DMS53 (cell line): Measurements from ENCODE around the gene FAM131B.

Experiments used
- DNase-seq: peaks from one replicate; lab custom pipeline; 2025; lab: John Stamatoyannopoulos, UW

FAM131B gene

DNA sequence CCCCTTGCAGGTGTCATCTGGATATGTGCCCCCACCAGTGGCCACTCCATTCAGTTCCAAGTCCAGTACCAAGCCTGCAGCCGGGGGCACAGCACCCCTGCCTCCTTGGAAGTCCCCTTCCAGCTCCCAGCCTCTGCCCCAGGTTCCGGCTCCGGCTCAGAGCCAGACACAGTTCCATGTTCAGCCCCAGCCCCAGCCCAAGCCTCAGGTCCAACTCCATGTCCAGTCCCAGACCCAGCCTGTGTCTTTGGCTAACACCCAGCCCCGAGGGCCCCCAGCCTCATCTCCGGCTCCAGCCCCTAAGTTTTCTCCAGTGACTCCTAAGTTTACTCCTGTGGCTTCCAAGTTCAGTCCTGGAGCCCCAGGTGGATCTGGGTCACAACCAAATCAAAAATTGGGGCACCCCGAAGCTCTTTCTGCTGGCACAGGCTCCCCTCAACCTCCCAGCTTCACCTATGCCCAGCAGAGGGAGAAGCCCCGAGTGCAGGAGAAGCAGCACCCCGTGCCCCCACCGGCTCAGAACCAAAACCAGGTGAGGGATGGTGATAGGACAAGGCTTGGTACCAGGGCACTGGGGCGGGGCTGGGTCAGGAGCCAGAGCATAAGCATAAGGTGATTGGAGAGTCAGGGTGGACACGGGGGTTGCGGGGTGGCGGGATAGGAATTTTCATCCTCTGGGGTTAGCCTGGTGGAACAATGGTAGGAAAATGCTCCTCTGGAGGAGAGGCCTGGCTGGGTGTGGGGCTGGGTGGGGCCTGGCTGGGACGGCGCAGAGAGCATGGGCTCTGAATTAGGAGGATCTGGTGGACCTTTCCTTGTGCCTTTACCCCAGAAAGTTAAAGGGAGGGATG is 20.5 kb upstream of the FAM131B start:
- DNase-seq, result no peak

DNA sequence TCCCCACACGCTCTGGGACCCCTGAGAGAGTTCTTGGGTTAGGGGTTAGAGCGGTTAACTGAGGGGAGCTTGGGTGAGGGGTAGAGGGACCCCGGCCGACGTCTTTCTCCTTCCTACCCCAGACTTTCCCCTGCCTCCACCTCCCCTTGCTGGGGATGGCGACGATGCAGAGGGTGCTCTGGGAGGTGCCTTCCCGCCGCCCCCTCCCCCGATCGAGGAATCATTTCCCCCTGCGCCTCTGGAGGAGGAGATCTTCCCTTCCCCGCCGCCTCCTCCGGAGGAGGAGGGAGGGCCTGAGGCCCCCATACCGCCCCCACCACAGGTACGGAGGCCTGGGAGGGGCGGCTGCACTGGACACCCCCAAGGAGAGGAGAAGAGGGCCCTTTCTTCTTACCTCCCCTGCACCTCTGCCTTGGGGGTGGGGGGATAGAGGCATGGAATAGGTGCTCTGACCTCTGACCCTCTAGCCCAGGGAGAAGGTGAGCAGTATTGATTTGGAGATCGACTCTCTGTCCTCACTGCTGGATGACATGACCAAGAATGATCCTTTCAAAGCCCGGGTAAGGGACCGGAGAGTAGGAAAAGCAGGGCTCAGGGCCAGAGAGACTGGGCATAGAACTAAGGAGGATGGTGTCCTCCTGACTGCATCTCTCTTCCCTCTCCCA is 19.7 kb upstream of the FAM131B start:
- DNase-seq, result peak; percentile 25

DNA sequence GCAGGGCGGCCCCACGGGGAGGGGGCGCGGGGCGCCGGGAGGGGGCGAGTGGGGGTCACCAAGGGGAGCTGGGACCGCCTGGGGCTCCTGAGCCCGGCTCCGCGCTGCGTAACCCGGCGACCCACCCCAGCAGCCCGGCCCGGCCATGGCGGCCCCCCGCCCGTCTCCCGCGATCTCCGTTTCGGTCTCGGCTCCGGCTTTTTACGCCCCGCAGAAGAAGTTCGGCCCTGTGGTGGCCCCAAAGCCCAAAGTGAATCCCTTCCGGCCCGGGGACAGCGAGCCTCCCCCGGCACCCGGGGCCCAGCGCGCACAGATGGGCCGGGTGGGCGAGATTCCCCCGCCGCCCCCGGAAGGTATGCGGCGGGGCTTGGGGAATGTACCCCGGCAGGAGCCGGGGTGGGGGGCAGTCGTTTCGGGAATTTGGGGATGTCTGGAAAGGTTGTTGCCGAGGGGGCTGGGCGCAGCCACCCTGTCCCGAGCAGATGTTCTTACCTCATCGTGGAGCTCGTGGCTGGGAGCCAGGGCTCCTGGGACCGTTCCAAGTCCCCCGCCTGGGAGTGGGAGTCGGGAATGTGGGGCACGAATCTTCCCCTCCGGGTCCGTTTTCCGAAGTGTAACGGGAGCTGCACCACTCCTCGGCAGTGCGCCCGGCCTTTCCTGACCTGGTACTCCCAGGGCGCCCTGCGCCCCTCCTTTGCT is 19.1 kb upstream of the FAM131B start:
- peak; percentile 74 for DNase-seq

DNA sequence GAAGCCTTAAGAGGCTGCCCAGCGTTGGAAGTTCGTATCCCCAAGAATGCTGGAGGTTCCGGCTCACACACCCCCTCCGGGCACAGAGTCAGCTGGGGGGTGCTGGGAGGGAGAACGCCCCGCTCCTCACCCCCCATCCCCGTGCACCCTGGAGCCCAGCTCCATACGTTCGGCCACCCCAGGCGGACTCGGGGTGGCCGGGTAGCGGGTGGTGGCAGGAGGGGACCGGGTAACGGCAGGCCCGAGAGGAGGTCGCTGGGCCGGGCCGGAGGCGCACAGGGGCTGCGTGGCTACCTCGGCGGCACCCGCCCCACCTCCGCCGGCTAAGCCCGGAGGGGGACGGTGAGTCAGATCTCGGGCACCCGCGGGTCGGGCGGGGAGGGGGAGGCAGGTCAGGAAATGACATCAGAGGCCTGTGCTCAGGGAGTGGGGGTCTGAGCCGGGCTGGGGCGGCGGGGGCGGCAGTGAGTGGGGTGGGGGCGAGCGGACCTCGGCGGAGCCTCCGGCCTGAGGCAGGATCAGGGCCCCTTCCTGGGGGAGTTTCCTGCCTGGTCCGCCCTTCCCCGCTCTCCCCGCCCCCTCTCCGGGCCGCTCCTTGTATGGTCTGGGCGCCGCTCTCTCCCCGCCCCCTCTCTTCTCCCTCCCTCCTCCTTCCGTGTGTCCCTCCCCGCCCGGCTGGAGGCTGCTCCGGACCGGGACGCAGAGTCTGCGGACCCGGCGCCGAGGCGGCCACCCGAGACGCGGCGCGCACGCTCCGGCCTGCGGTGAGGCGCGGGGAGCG is 18.3 kb upstream of the FAM131B start, which contains the start of gene ZYX:
Gene ZYX (plus strand): TSS at position 700 of the 781 bp plus-strand sequence. CDS start 227 bp downstream, outside the sequence.
- DNase-seq, result peak; percentile 97

DNA sequence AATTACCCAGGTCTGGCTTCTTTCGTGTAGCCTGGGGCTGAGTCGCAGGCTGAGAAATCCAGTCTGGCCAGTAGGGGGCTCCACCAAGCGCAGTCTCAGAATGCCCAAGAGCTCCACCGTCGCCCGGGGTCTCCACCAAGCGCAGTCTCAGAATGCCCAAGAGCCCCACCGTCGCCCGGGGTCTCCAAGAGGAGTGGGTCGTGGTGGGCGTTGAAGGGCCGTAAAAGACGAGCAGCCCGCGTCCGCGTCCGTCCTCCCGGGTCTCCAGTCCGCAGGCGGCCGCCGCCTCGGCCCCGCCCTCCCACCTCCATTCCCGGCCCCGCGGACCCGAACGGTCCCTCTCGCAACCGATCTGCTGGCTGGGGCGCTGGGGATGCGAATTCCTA is 17.7 kb upstream of the FAM131B start:
- peak; percentile 92 for DNase-seq

DNA sequence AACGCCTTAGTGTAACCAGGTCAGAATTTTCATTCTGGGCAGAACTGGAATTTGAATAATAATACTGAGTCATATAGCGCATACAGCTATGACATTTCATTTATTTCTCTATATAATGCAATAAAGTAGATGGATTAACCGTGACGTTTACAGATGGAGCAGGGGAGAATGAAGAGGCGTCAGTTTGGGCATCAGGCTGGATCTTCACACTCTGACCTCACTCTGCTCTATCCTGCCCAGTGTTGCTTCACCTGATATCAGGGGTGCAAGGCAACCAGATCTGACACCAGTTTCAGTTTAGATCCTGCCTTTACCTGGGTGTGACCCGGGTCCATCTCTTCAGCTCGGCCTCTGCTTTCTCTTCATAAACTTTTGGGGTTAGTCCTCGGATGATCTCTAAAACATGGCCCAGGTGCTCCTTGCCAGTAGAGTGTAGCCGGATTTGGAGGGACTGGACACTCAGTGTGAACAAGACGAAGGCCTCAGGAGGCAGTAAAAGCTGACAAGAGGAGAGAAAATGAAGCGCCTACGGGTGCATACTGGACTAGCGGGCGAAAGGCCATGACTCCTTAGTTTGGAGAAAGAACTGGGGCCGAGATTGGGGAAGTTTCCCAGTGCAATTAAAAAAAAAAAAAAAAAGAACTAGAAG is 17.2 kb upstream of the FAM131B start:
- no peak for DNase-seq

DNA sequence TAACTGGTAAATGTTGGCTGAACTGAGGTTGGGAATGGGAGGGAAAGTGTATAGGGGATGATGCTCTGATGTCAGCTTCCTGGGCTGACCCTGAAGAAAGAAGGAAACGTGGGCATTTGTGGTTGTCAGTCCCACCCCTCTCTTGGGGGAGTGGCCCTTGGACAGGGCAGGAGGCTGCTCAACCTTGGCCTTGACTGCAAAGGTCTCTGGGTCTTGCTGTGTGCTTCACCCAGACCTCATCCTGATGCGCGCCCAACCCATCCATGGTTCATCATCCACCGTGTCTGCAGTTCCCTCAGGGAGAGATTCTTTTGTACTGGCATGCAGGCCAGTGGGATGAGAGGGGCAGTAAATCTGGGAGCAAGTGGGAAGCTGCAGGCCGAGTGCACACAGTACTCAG is 13.9 kb upstream of the FAM131B start:
- no peak for DNase-seq

DNA sequence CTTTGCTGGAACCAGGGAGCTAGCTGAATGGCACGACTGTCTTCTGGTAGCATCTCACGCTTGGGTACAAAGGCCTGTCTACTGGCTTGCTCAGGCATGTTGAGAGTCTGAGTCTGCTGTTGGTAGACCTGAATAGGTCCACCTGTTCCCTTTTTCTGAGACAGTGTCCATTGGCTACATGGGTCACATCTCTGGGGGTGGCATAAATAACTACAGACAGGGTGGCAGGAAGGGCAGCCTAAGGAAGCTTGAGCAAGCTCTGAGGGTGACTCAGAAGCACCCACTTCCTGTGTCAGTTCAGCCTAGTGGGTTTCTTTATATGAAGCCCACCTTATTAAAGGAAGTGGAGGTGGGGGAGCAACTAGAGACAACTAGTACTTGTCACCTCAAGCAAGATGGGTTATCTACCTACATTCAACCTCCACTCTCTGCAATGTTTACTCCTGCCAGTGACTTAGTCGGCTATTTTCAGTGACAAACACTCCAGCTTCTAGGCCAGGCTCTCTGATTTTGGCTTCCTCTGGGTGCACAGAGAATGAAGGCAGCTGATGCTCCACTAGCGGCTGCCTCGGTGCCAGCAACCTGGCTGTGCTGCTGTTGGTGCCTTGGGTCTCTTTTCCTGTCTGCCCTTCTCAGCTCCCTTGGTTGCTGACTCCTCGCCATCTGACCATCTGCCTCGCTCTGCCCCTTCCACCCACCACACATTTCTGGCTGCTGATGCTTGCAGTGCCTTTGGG is 13.0 kb upstream of the FAM131B start:
- no peak for DNase-seq

DNA sequence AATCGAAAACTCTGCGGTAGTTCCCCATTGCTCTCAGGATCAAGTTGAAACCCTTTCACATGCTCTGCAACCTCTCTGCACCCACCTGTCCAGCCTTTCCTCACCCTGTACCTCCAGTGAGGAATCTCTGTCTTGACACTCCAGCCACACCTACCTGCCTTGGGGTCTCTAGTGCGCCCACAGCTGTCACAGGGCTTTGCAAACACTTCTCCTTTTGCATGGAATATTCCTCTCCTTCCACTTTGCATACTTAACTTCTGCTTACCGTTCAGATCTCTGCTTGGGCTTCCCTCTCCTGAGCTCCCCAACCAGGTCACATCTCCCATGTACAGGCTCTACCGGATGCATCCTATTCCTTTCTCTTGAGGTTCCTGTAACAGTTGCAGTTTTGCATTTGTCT is 12.0 kb upstream of the FAM131B start:
- no peak for DNase-seq

DNA sequence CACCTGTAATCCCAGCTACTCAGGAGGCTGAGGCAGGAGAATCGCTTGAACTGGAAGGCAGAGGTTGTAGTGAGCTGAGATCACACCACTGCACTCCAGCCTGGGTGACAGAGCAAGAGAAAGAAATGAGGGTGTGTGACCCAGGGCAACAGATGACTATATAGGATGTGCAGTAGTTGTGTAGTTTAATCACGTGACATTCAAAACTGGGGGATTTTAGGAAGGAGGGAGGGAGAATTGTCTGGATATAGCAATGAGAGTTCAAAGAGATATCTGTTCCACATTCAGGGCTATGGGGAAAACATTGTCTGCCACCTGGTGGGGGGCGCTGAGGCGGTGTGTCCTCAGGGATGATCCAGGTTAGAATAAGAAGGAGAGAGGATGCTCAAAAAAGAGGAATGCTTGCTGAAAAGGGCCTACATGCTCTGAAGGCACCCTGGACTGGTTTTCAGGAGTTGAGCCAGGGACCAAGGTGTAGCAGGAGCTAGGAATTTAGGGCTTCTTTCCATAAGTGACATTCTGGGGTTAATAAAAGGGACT is 10.8 kb upstream of the FAM131B start:
- DNase-seq, result no peak

DNA sequence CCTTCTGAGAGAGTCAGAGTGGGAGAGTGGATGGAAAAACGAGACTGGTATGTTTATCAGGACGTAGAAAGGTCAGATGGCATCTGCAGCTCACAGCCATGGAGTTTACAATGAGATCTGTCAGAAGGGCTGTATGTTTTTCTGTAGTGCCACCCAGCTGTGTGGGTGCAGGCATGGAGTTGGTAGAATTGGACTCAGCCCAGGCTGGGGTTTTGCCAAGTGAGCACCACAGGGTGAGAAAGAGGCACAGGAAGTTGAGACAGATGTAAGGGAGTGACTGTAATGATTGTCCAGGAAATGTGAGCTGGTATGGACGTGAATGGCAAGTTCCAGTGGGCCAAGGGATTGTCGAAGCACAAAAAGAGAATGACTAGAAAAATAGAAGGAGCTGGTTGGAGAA is 9.6 kb upstream of the FAM131B start:
- peak; percentile 39 for DNase-seq

DNA sequence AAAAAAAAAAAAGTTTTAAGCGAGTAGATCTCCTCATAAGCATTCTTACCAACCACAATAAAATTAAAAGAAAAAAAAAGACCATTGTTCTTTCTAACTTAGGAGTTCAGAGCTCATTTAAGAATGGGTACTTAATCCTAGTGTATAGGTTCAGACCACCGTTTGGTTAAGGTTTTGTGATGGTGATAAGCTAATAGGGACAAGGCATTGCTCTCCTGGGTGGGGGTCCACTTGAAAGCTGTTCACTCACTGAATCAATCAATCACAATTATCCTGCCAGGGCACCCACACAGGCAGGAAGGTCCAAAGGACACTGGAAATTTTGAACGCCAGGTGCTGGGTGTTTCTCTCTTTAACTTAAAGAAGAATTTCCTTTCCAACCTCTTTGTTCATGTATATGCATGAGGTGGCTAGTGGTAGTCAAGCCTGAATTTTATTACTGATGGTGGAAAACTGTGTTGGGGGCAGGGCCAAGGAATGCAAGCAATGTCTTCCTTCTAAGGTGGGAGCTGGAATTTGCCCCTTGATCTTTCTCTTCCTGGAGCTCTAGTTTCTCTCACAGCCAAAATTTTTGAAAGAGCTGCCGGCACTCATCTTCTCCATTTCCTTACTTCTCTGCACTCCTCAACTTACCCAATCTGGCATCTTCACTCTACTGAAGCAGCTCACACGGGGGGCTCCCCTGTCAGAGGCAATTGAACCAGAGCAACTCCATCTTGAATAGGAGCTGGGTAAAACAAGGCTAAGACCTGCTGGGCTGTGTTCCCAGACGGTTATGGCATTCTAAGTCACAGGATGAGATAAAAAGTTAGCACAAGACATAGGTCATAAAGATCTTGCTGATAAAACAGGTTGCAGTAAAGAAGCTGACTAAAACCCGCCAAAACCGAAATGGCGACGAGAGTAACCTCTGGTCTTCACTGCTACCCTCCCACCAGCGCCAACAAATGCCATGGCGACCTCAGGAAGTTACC is 7.5 kb upstream of the FAM131B start:
- DNase-seq, result no peak

DNA sequence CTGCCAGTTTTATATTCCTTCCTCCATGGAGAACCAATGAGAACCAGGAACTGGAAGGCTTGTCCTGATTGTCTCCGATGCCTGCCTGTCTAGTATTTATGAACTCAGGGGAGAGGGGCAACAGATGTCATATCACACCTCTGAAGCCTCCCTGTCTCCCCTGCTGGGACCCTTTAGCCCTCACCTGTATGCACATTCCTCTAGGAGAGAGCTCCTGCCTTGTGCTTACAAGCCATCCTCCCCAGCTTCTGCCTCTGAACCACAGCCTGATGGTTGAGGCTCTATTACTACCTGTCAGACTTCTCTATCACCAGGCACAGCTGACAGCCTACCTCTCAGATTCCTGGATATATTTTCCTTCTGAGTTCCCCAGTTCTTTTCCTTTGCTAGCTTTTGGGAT is 5.9 kb upstream of the FAM131B start:
- no peak for DNase-seq

DNA sequence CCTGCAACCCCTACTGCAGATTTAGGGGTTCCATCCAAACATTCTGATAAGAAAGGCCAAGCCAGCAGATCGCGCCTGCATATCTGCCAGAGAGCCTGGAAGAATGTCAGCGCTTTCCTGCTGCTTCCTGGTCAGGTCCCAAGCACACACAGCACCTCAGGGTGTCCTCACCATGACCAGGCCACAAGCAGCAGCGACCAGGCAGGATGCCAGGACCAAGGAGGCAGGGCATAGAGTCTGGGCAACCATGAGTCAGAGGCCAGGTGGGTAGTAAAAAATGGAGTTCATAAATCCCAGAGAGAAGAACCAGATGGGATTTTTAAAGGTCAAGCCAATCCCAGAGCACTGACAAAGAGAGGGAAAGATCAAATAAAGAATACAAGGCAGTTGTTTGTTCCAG is 5.5 kb upstream of the FAM131B start:
- peak; percentile 83 for DNase-seq

DNA sequence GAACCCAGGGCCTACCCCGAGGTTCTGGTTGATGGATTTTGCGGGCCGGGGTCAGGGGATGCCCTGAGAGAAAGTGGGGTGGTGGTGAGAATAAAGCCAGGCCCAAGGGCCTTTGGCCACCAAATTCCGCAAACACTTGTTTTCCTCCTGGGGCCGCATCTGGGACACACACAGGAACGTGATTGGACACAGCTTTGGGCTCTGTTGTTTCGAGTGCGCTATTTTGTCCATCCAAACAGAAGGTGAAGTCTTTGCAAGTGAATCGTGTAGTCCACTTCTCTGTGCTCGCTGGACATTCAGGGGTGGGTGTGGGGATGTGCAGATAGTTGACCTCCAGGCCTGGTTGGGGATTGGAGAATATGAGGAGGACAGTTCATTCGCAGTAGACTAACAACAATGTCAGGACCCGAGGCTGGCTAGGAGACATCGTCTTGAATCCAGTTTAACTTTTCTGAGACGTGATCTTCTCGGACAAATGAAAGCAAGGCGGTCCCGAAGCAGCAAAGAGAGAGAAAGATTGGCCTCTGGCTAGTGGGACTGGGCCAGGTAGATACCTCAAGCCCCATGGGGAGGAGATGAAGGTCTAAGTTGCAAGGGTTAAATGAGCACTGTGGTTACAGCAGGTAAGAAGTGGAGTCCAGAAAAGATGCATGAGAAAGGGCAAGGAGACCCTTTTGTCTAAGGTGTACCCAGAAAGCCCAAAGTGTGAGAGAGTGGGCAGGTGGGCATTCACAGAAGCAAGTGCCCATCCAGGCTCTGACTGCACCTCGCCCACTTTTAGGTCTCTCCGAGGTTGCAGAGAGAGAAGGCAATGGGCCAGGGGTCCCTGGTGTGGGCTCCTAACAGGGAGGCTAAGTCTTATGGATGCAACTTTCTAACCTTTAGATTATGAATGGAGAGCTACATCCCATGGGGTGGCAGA is 764 bp upstream of the FAM131B start:
- DNase-seq, result no peak

DNA sequence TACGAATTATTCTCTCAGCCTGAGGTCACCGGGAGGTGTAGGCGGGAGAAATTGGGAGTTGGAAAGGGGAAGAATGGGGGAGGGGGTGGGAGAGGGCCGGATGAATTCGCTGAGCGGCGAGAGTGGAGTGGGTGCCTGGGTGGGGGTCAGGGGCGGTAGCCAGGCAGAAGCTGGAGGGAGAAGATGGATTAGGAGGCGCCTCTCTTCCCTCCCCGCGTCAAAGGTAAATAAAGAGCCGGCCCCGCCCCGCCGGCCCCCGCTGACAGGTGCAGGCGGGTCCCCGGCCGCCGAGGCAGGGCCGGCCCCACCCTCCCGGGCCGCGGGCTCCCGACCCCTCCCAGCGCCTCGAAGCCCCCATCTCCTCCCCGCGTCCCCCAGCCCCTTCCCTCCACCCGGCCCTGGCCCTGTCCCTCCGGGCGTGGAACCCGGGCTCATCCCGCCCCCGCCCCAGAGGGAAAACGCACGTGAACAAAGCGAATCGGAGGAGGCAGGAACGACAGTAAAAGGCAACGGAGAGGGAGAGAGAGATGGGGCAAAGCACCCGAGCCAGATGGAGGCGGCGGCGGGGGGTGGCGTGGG is 872 bp downstream of the FAM131B start:
- peak; percentile 51 for DNase-seq

DNA sequence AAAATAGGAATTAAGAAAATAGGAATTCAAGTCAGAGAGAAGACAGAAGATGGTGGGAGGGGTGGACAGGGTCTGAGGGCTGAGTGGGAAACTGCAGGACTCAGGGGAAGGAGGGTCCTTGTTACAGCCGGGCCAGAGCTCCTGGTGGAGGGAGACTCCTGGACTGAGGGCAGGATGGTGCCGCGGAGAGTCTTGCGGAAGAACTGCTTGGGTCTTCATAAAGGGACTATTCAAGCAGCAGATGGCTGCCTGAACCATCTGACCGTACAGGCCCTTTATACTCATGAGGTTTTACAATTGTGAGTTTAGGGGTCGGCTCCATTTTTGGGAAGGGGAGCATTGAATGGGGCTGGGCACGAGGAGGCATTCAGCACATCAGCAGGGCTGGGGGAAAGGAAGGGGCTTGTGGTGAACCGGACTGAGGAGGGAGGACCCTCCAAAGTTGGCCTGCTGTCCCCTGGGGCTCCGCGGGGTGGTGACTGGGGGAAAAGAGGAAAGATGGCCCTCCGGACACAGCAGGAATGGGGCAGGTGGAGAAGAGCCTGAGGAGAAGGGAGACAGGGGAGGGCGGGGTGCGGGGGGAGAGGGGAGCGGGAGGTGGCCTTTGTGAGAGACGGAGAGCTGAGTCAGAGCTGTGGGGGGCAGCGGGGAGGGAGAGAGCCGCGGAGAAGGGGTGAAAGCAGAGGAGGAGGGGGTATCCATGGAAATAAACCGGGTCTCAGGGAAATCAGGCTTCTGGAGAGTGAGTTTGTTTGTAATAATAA is 1.5 kb downstream of the FAM131B start:
- DNase-seq, result peak; percentile 40
